GM12878 (cell line): Measurements from ENCODE around the gene KCNC4. TPM values are rescaled to one million over a fixed set of nuclear protein-coding genes. Genes with fewer than 3 reads are reported as not detected.

Experiments
- ATAC-seq: fragments of 200-7000 bp; cut with Tn5 transposase; 3 replicates; pipeline ENCODE4 v1.9.1; 2020; ENCODE audit warnings: mild to moderate bottlenecking, moderate library complexity
- BruUV-seq: library from RNA; stranded (reverse); fragments of 400-500 nt; replicated peaks from 2 replicates; lab custom pipeline; 2021; lab: Mats Ljungman, UMichigan
- CTCF ChIA-PET: fragments of 300-600 bp; sonication (Branson Sonifier 250); formaldehyde crosslinking; extraction: SDS; loops from one replicate; lab custom pipeline; 2021; ENCODE audit warnings: inconsistent platforms; lab: Yijun Ruan, JAX
- POLR2A ChIA-PET: fragments of 350-600 bp; formaldehyde crosslinking; extraction: SDS; loops from one replicate; lab custom pipeline; 2021; ENCODE audit warnings: inconsistent platforms; lab: Charles Lee
- RAD21 ChIA-PET: fragments of 300-600 bp; sonication (Branson Sonifier 250); formaldehyde crosslinking; loops from one replicate; lab custom pipeline; 2023; ENCODE audit warnings: antibody characterized with exemption; ENCODE audit not compliant: unreplicated experiment; lab: Charles Lee
- SMC1A ChIA-PET: fragments of 300-600 bp; sonication (Branson Sonifier 250); formaldehyde crosslinking; loops from one replicate; lab custom pipeline; 2023; ENCODE audit not compliant: unreplicated experiment, uncharacterized antibody; lab: Charles Lee
- DNase-seq: peaks from one replicate; pipeline ENCODE4 v3.0.0-alpha.2; 2011; ENCODE audit warnings: low read depth, low spot score
- FAIRE-seq: peaks from 3 replicates; lab custom pipeline; 2011; peaks lifted over from hg19 to GRCh38; lab: Jason Lieb, UNC
- H2AFZ ChIP-seq: 2 replicates; pipeline ENCODE4 v1.6.0; 2011; ENCODE audit warnings: low read depth, low read length, control low read depth; ENCODE audit not compliant: control insufficient read depth
- H3K27ac ChIP-seq: 2 replicates; pipeline ENCODE4 v1.5.1; 2011; ENCODE audit warnings: control low read depth; ENCODE audit not compliant: control insufficient read depth, insufficient read depth
- H3K27me3 ChIP-seq, 2 experiments: replicated peaks in 1 of 2; 2 replicates each; pipeline versions ENCODE4 v1.6.0 to v1.6.1; 2011; ENCODE audit warnings: low read length in 1 of 2; ENCODE audit not compliant: control insufficient read depth in 2 of 2, insufficient read depth in 2 of 2
- H3K36me3 ChIP-seq, 2 experiments: 2 replicates each; pipeline ENCODE4 v1.5.1; 2011; ENCODE audit warnings: low read length in 1 of 2; ENCODE audit not compliant: control insufficient read depth in 2 of 2, insufficient read depth in 2 of 2
- H3K4me1 ChIP-seq: 2 replicates; pipeline ENCODE4 v1.6.1; 2011; ENCODE audit warnings: mild to moderate bottlenecking, low read length, moderate library complexity, mixed read lengths; ENCODE audit not compliant: control insufficient read depth, insufficient read depth
- H3K4me2 ChIP-seq: 2 replicates; pipeline ENCODE4 v1.6.0; 2011; ENCODE audit warnings: control low read depth; ENCODE audit not compliant: control insufficient read depth, insufficient read depth
- H3K4me3 ChIP-seq: fragments of 200-600 bp; sonication (generic); 2 replicates; pipeline ENCODE4 v1.5.1; 2016
- H3K79me2 ChIP-seq: 2 replicates; pipeline ENCODE4 v1.6.0; 2011; ENCODE audit warnings: low read length; ENCODE audit not compliant: control insufficient read depth, insufficient read depth
- H3K9ac ChIP-seq: 2 replicates; pipeline ENCODE4 v1.8.0; 2011; ENCODE audit warnings: low read length, control low read depth, mixed read lengths; ENCODE audit not compliant: control insufficient read depth, insufficient read depth
- H3K9me3 ChIP-seq: replicated peaks from 3 replicates; pipeline ENCODE4 v1.5.1; 2011; ENCODE audit warnings: mild to moderate bottlenecking, low read length; ENCODE audit not compliant: control insufficient read depth, insufficient read depth
- H4K20me1 ChIP-seq: 2 replicates; pipeline ENCODE4 v1.6.0; 2011; ENCODE audit not compliant: control insufficient read depth, insufficient read depth
- CHD2 ChIP-seq: IDR thresholded peaks from 2 replicates; pipeline ENCODE4 v1.6.1; 2011; ENCODE audit warnings: low read depth, low read length, improper control_type of control experiment, borderline replicate concordance
- ETV6 ChIP-seq, 2 experiments: fragments of 450-650 bp in 1 of 2; IDR thresholded peaks in 1 of 2; conservative IDR thresholded peaks in 1 of 2; 2 replicates each; pipeline ENCODE4 v1.6.1; 2014; ENCODE audit warnings: antibody characterized with exemption in 1 of 2, borderline replicate concordance in 1 of 2, low read depth in 1 of 2, mild to moderate bottlenecking in 1 of 2, moderate library complexity in 1 of 2
- EZH2 ChIP-seq: IDR thresholded peaks from 2 replicates; pipeline ENCODE4 v1.6.1; 2012; ENCODE audit warnings: low read depth, mild to moderate bottlenecking, control low read depth, inconsistent platforms, low read length, borderline replicate concordance; ENCODE audit not compliant: control insufficient read depth
- GABPA ChIP-seq: IDR thresholded peaks from 2 replicates; pipeline ENCODE4 v1.6.1; 2014; ENCODE audit warnings: antibody characterized with exemption, low read depth, mild to moderate bottlenecking, inconsistent platforms
- HCFC1 ChIP-seq: fragments of 150-350 bp; IDR thresholded peaks from 2 replicates; pipeline ENCODE4 v1.6.1; 2014; ENCODE audit warnings: low read length
- HDAC6 ChIP-seq: fragments of 200-600 bp; sonication (generic); IDR thresholded peaks from one replicate; pipeline ENCODE4 v1.8.0; 2017; ENCODE audit warnings: antibody characterized with exemption; ENCODE audit not compliant: unreplicated experiment
- KDM1A ChIP-seq: fragments of 200-600 bp; sonication (generic); IDR thresholded peaks from 2 replicates; pipeline ENCODE4 v1.6.1; 2016; ENCODE audit warnings: borderline replicate concordance
- KLF5 ChIP-seq: fragments of 450-650 bp; IDR thresholded peaks from 2 replicates; pipeline ENCODE4 v1.6.1; 2014; ENCODE audit warnings: mild to moderate bottlenecking; ENCODE audit not compliant: partially characterized antibody
- LARP7 ChIP-seq: fragments of 450-650 bp; IDR thresholded peaks from 2 replicates; pipeline ENCODE4 v1.6.1; 2017; ENCODE audit warnings: mild to moderate bottlenecking
- POLR2AphosphoS2 ChIP-seq: IDR thresholded peaks from 2 replicates; pipeline ENCODE4 v1.6.1; 2011; ENCODE audit warnings: low read depth, mild to moderate bottlenecking, low read length, improper control_type of control experiment, moderate library complexity
- RELA ChIP-seq: fragments of 450-650 bp; IDR thresholded peaks from 2 replicates; pipeline ENCODE4 v1.8.0; 2014; ENCODE audit warnings: borderline replicate concordance; ENCODE audit not compliant: partially characterized antibody
- SUPT20H ChIP-seq: IDR thresholded peaks from 2 replicates; pipeline ENCODE4 v1.6.1; 2011; ENCODE audit warnings: low read depth, mild to moderate bottlenecking, low read length, moderate library complexity, borderline replicate concordance; ENCODE audit not compliant: control insufficient read depth
- WRNIP1 ChIP-seq: IDR thresholded peaks from 2 replicates; pipeline ENCODE4 v1.6.1; 2011; ENCODE audit warnings: low read depth, low read length, improper control_type of control experiment, borderline replicate concordance
- WGBS: methylation state at CpG from one replicate; pipeline ENCODE4 v1.1.6; 2016; ENCODE audit warnings: low lambda C conversion rate; ENCODE audit not compliant: insufficient replicate concordance, insufficient coverage; ENCODE audit errors: missing lambda C conversion rate; 5-methylcytosine and 5-hydroxymethylcytosine counted together
- in situ Hi-C: fragments of 300-500 bp; cut with MboI; formaldehyde crosslinking; loops from 9 replicates; pipeline ENCODE4 v1.14.3; 2018; ENCODE audit warnings: mixed read lengths
- intact Hi-C: fragments of 100-400 bp; cut with micrococcal nuclease; formaldehyde crosslinking; loops from one replicate; pipeline ENCODE4 v1.14.2; 2022; ENCODE audit not compliant: unreplicated experiment
- polyA plus RNA-seq, 11 experiments: library from polyadenylated mRNA; depleted of rRNA in 4 of 11; unstranded in 6 of 11; stranded (reverse) in 5 of 11; fragments of >200 nt; fragmentation: Nextera tagmentation in 4 of 11; fragmentation: Illumina TruSeq in 1 of 11; extraction: Ambion mirVana in 4 of 11; extraction: Trizol in 1 of 11; gene quantifications; 1 replicate in 1 of 11; 2 replicates in 10 of 11; pipeline versions ENCODE4 v1.2.1 to v1.2.3, GENCODE V29; 2011 to 2016; ENCODE audit warnings: inconsistent platforms in 2 of 11, missing spikeins in 2 of 11, low read depth in 1 of 11
- total RNA-seq, 4 experiments: library from RNA; depleted of rRNA in 3 of 4; stranded (reverse); fragments of >200 nt in 3 of 4; fragmentation: Illumina TruSeq in 1 of 4; extraction: Trizol in 1 of 4; gene quantifications; 2 replicates each; pipeline versions ENCODE4 v1.2.1 to v1.2.3, GENCODE V29; 2013 to 2021
- TF ChIP-seq, protein P1 (sequence below): fragments of 450-650 bp; IDR thresholded peaks from 2 replicates; pipeline ENCODE4 v1.6.1; 2016; ENCODE audit warnings: mild to moderate bottlenecking
- TF ChIP-seq, protein P2 (sequence below): IDR thresholded peaks from 2 replicates; pipeline ENCODE4 v1.6.1; 2011; ENCODE audit warnings: borderline replicate concordance, low read depth, mild to moderate bottlenecking, moderate library complexity, mixed read lengths, low read length; ENCODE audit not compliant: insufficient read depth; ENCODE audit errors: extremely low read length
- TF ChIP-seq, protein P3 (sequence below), 3 experiments: IDR thresholded peaks in 2 of 3; conservative IDR thresholded peaks in 1 of 3; 2 replicates each; pipeline ENCODE4 v1.5.1; 2011; ENCODE audit warnings: low read depth in 3 of 3, low read length in 3 of 3, mild to moderate bottlenecking in 3 of 3, control low read depth in 2 of 3, moderate library complexity in 2 of 3, inconsistent platforms in 1 of 3, mixed read lengths in 1 of 3; ENCODE audit not compliant: control insufficient read depth in 2 of 3, insufficient read depth in 1 of 3; ENCODE audit errors: extremely low read depth in 1 of 3

The KCNC4 gene
- total and polyA plus RNA-seq, 10 of the 15 experiments (the other 5 are each of a cell fraction or from before 2014, with no cell fraction given), result 0.06 to 1.7 (median 0.36) TPM

DNA sequence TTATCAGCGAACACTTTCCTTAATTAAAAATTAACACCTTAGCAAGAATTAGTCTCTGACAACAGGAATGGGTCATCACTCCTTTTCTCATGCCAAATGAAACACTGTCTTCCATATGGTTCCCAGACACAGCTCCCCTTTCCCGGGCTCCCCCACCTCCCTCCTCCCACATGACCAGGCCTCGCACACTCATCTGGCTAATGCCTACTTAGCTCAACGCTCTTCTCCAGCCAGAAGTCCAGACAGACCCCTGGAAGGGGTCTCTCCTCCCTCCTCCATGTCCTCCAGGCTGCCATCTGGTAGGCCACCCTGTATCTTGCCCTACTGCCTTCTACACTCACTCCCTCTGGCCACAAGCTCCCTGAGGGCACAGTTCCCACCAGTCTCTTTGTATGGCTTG, 39.9 kb downstream of the KCNC4 start (continued):
- TF ChIP-seq, protein P1, sequence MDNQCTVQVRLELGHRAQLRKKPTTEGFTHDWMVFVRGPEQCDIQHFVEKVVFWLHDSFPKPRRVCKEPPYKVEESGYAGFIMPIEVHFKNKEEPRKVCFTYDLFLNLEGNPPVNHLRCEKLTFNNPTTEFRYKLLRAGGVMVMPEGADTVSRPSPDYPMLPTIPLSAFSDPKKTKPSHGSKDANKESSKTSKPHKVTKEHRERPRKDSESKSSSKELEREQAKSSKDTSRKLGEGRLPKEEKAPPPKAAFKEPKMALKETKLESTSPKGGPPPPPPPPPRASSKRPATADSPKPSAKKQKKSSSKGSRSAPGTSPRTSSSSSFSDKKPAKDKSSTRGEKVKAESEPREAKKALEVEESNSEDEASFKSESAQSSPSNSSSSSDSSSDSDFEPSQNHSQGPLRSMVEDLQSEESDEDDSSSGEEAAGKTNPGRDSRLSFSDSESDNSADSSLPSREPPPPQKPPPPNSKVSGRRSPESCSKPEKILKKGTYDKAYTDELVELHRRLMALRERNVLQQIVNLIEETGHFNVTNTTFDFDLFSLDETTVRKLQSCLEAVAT, result no peak
- TF ChIP-seq WRNIP1, result no peak
- TF ChIP-seq HCFC1, result no peak

DNA sequence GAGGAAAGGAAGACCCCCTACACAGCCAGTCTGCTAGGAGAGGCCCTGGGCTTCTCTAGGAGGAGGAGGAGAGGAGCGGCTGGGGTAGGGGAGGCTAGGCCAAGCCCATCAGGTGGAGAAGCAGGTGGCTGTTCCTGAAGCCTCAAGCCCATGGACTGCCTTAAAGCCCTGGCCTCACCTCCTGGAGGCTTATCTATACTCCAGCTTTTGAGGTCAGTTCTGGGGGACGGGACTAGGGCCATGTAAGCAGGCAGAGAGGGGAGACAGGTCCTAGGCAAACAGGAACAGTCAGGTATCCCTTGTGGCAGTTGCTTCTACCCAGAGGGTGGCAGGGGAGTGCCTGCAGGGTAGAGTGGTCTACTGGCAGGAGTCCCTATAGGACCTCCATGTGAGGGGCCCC, 40.6 kb downstream of the KCNC4 start:
- no TSS peak for BruUV-seq

More for the DNA sequence above, 40.6 kb downstream of the KCNC4 start:
- ATAC-seq, result no peak
- H2AFZ ChIP-seq, result no peak overlapping the region
- H3K9me3 ChIP-seq, result no peaks in the 10 kb centered on the region
- TF ChIP-seq GABPA, result no peak
- no peak for TF ChIP-seq EZH2
- TF ChIP-seq, protein P2, sequence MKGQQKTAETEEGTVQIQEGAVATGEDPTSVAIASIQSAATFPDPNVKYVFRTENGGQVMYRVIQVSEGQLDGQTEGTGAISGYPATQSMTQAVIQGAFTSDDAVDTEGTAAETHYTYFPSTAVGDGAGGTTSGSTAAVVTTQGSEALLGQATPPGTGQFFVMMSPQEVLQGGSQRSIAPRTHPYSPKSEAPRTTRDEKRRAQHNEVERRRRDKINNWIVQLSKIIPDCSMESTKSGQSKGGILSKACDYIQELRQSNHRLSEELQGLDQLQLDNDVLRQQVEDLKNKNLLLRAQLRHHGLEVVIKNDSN, result no peak
- no peak for TF ChIP-seq SUPT20H
- no peak for TF ChIP-seq KDM1A
- no peak for TF ChIP-seq POLR2AphosphoS2
- TF ChIP-seq HDAC6, result no peak
- TF ChIP-seq, protein P3, sequence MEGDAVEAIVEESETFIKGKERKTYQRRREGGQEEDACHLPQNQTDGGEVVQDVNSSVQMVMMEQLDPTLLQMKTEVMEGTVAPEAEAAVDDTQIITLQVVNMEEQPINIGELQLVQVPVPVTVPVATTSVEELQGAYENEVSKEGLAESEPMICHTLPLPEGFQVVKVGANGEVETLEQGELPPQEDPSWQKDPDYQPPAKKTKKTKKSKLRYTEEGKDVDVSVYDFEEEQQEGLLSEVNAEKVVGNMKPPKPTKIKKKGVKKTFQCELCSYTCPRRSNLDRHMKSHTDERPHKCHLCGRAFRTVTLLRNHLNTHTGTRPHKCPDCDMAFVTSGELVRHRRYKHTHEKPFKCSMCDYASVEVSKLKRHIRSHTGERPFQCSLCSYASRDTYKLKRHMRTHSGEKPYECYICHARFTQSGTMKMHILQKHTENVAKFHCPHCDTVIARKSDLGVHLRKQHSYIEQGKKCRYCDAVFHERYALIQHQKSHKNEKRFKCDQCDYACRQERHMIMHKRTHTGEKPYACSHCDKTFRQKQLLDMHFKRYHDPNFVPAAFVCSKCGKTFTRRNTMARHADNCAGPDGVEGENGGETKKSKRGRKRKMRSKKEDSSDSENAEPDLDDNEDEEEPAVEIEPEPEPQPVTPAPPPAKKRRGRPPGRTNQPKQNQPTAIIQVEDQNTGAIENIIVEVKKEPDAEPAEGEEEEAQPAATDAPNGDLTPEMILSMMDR (IDR thresholded peaks at IDR 0.05 in 2 of 3, conservative IDR thresholded peaks at IDR 0.05 in 1 of 3; ENCODE audit: control insufficient read depth in 2 of 3, extremely low read depth in 1 of 3, insufficient read depth in 1 of 3, low read depth in 3 of 3, low read length in 3 of 3), result no peak
- no peak for TF ChIP-seq LARP7
- no peak for TF ChIP-seq ETV6 (conservative IDR thresholded peaks at IDR 0.05 in 1 of 2, IDR thresholded peaks at IDR 0.05 in 1 of 2; ENCODE audit: borderline replicate concordance in 1 of 2, low read depth in 1 of 2)
- no peak for TF ChIP-seq CHD2
- no peak for TF ChIP-seq KLF5
- TF ChIP-seq RELA, result no peak
- H3K4me2 ChIP-seq, result no peak overlapping the region
- H3K79me2 ChIP-seq, result no peaks in the 10 kb centered on the region
- SMC1A ChIA-PET, result no interaction called here
- no peak overlapping the region for H3K27ac ChIP-seq
- no peak overlapping the region for H3K9ac ChIP-seq
- no peaks in the 10 kb centered on the region for H3K4me1 ChIP-seq
- FAIRE-seq, result no peak
- H3K27me3 ChIP-seq, result no peaks in the 10 kb centered on the region; a peak in 1 of 4 replicates
- intact Hi-C loops (no loop called here), in situ Hi-C loops (no loop called here)
- H4K20me1 ChIP-seq, result no peaks in the 10 kb centered on the region
- DNase-seq, result no peak
- RAD21 ChIA-PET, result no interaction called here
- 42% methylated on average over 2 of the region's 2 CpGs for WGBS
- CTCF ChIA-PET, result no interaction called here
- POLR2A ChIA-PET, result no interaction called here
- H3K36me3 ChIP-seq, result no peaks in the 10 kb centered on the region
- H3K4me3 ChIP-seq, result no peak overlapping the region
